SK-N-DZ (cell line): ENCODE results near the gene PPP1R12B. TPM values are rescaled to one million over a fixed set of nuclear protein-coding genes. Genes with fewer than 3 reads are reported as not detected.
A peak's percentile ranks its signal among the peaks of the same experiment; 100 is the strongest.

Experiments used
- DNase-seq: peaks from one replicate; pipeline ENCODE4 v3.0.0-alpha.2; 2015; ENCODE audit warnings: low spot score
- polyA plus RNA-seq, 2 experiments: library from polyadenylated mRNA; depleted of rRNA; stranded (reverse); fragments of >200 nt; gene quantifications; 2 replicates each; pipeline ENCODE4 v1.2.3, GENCODE V29; 2014

The PPP1R12B gene, protein sequence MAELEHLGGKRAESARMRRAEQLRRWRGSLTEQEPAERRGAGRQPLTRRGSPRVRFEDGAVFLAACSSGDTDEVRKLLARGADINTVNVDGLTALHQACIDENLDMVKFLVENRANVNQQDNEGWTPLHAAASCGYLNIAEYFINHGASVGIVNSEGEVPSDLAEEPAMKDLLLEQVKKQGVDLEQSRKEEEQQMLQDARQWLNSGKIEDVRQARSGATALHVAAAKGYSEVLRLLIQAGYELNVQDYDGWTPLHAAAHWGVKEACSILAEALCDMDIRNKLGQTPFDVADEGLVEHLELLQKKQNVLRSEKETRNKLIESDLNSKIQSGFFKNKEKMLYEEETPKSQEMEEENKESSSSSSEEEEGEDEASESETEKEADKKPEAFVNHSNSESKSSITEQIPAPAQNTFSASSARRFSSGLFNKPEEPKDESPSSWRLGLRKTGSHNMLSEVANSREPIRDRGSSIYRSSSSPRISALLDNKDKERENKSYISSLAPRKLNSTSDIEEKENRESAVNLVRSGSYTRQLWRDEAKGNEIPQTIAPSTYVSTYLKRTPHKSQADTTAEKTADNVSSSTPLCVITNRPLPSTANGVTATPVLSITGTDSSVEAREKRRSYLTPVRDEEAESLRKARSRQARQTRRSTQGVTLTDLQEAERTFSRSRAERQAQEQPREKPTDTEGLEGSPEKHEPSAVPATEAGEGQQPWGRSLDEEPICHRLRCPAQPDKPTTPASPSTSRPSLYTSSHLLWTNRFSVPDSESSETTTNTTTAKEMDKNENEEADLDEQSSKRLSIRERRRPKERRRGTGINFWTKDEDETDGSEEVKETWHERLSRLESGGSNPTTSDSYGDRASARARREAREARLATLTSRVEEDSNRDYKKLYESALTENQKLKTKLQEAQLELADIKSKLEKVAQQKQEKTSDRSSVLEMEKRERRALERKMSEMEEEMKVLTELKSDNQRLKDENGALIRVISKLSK
- polyA plus RNA-seq (2014; cell fraction: cytosol; rRNA removed) = 6.7 and 9.7 TPM in 2 replicates
- 4.5 and 8.5 TPM in 2 replicates for polyA plus RNA-seq (2014; cell fraction: nucleus; rRNA removed)

DNA sequence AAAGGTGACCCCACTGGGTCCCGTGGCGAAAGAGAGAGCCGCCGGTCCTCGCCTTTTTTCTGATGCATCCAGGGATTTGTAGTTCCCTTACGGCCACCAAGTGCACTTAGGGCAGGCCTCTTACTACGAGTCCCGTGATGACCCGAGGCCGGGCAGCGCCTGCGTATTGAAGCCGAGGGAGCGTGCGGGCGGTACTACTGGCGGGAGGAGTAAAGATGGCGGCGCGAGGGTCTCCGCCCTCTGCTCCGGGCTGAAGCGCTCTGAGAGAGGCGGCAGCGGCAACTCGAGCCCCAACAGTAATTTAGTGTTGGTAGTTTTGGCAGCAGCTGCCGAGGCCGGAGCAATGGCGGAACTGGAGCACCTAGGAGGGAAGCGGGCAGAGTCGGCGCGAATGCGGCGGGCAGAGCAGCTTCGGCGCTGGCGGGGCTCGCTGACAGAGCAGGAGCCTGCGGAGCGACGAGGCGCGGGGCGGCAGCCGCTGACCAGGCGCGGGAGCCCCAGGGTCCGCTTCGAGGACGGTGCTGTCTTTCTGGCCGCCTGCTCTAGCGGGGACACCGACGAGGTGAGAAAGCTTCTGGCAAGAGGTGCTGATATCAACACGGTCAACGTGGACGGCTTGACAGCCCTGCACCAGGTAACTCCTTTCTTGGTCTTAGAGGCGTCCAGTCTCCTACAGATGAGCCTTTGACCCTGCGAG is at the start of gene PPP1R12B:
Gene PPP1R12B (plus strand): TSS at position 191 of the 697 bp plus-strand sequence. CDS start 153 bp downstream, at position 344.
- peak; percentile 98 for DNase-seq

DNA sequence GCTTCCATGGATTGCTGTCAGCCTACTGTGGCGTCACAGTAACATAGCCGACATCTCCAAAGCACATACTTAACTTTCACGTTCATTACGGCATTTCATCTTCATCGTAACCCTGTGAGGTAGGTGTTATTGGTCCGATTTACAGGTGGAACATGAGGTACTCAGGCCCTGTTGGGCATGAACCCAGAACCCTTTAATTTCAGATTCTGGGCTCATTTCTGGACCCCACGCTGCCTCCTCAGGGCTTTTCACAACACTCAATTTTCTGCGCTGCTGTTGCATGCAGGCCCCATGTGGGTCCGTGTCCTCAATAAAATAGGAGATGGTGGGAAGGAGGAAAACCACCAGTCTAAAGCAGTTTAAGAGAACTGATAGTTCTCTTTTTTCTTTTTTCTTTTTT is 46.3 kb upstream of the PPP1R12B start:
- DNase-seq = no peak

DNA sequence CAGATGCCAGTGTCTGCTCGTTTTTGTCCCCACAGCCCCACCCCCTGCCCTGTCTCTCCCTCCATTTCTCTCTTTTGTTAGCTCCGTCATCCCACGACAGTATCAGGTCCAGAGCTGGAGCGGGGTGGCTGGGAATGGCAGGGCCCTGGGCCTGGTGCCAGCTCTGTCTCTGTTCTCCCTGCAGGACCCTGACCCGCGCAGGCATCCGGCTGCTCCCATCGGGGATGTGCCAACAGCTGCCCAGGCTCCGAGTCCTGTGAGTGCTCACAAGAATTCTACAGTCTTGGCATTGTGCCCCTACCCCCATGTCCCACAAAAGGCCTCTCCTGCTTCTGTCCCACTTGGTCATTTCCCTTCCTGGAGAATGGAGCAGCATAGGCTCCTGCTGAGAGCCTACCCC is 44.1 kb upstream of the PPP1R12B start:
- DNase-seq = no peak

DNA sequence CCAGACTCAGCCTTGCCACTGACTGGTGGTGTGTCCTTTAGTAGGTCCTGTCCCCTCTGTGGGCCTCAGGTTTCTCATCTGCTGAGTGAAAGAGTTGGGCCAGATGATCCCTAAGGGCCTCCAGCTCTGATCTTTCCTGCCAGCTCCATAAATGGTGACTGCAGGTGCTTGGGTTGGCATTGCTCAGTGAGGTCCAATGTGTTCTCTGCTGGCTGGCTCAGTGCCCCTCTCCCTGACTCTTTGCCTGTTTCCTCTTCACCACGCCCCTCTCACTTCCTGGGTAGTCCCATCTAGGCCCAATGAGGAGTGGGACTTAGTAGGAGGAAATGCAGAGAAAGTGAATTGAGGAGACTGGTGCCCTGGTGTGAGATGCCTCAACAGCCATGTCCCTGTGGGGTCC is 43.3 kb upstream of the PPP1R12B start:
- no peak for DNase-seq

DNA sequence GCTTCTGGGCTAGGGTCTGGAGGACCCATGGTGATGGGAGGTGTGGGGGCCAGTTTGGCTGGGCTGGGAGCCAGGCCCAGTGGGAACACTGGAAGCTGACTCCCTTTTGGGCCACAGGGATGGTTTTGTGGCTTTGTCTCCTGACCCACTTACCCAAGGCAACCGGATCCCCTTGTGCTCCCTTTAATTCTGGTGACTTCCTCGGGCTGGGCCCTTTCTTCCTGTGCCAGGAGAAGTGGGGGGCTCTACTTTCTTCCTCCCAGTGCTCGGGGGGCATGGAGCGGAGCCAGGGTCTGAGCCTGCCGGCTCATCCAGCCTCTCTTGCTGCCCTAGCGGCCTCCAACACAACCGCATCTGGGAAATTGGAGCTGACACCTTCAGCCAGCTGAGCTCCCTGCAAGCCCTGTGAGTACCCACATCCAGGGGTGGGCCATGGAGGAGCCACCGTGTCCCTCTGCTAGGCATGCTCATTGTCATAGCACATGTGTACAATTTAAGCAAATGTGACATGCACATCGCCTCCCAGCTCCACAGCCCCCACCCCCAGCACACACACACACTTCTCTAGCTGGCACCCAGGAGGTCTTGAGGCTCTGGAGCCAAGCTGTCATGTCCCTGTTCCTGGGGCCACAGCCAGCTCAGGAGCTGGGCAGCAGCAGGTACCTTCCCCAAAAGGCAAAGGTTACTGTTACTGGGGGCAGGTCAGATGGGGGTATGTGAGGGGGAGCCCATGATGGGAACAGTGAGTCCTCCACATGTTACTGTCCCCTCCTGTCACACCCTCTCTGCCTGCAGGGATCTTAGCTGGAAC is 41.8 kb upstream of the PPP1R12B start:
- DNase-seq = no peak

DNA sequence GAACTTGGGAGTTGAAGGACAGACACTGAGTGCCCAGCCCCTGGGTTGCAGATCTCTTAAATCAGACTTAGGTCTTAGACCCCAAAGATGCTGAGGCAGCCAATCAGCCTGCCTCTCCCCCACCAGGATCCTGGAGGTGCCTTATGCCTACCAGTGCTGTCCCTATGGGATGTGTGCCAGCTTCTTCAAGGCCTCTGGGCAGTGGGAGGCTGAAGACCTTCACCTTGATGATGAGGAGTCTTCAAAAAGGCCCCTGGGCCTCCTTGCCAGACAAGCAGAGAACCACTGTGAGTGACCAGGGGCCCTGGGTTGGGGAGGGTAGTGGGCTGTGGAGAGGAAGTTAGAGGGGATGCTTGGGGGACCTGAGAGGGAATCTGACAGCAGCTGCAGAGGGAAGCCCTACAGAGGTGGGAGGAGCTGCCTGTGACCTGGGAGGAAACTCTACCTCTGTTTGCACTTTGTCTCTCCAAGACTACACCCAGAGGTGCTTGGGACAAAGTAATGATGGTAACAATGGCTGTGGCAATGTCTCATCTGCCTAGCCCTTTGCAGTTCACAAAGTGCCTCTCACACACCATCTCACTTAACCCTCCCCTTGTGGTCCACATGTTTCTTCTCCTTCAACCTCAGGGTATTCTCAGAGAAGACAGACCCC is 38.3 kb upstream of the PPP1R12B start:
- DNase-seq = no peak

DNA sequence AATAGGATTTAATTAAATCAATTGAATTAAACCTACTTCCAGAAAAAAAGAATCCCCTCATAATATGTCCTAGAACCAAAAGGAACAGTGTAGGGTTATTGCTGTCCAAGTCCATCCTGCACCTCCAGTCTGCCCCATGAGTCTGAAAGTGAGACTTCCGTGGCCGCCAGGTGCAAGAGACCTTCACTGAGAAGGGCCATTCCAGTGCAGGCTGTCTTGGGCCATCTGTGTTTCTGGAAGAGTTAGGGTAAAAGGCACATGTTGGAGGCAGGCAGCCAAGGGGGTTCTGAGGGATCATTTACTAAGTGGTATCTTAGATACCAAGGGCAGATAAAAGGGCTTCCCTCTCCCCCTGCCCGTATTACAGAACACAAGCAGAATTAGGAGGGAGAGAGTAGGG is 37.8 kb upstream of the PPP1R12B start:
- no peak for DNase-seq

DNA sequence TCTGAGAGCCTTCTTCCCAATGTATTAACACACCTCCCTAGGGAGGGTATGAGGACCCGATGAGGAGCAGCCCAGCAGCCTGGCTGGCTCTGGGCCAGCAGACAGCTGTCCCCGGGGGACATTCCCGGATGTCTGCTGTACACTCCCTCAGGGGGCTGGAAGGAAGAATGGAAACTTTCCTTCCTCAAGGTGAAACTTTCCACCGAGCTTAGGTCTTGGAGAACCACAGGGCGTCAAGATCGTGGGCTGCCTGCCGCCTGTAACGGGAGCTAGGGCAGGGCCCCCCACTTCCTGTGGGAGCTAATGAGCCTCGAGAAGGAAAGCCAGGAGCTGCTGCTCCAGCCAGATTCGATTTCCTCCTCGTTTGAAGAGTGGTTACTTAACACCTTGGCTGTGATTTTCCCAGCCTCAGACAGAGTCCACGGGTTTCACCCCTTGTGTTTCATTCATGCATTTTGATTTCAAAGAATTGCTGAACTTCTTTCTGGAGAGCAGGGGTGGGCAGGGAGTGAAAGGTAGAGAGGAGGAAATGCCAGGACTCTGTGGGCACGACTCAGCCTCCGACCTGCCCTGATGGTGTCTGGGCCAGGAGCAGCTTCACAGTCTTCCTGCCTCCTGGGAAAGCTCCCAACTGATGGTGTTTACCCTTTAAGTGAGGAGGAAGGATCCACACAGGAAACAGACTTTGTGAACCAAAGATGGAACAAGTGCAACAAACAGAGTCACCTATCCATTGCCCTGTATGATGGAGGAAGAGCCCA is 36.4 kb upstream of the PPP1R12B start:
- no peak for DNase-seq

DNA sequence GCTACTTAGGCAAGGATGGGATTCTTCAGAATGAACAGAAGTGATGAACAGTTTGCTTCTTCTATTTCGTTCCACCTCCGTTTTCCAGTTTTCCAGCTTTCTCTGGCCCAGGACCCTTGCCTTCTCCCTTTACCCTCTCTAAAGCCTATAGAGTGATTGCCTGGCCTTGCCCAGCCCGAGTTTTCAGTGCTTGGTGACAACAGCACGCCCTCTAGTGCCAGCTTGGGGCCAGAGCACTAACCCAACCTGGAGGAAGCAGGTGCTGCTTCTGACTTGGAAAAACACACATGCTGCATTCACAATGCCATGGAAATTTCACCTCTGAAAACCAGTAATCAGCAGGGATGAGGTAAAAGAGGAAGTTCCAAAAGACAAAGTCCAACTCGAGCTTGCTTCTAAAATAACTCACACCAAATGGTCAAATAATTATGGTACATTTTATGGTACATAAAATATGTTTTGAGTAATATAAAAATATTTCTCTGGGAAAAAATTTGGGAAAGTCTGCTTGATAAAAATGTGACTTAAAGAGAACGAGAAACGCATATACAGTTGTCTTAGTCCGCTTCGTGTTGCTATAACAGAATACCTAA is 32.8 kb upstream of the PPP1R12B start:
- DNase-seq = peak; percentile 74

DNA sequence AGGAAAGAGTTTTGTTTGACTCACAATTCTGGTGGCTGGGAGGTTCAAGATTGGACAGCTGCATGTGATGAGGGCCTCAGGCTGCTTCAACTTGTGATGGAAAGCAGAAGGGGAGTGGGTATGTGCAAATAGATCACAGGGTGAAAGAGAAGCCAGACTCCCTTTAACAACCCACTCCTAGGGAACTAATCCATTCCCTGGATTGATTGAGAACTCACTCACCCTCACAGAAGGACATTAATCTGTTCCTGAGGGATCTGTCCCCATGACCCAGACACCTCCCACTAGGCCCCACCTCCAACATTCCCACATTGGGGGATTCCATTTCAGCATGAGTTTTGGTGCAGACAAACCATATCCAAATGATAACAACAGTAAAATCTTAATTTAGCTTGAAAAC is 32.3 kb upstream of the PPP1R12B start:
- DNase-seq = no peak

DNA sequence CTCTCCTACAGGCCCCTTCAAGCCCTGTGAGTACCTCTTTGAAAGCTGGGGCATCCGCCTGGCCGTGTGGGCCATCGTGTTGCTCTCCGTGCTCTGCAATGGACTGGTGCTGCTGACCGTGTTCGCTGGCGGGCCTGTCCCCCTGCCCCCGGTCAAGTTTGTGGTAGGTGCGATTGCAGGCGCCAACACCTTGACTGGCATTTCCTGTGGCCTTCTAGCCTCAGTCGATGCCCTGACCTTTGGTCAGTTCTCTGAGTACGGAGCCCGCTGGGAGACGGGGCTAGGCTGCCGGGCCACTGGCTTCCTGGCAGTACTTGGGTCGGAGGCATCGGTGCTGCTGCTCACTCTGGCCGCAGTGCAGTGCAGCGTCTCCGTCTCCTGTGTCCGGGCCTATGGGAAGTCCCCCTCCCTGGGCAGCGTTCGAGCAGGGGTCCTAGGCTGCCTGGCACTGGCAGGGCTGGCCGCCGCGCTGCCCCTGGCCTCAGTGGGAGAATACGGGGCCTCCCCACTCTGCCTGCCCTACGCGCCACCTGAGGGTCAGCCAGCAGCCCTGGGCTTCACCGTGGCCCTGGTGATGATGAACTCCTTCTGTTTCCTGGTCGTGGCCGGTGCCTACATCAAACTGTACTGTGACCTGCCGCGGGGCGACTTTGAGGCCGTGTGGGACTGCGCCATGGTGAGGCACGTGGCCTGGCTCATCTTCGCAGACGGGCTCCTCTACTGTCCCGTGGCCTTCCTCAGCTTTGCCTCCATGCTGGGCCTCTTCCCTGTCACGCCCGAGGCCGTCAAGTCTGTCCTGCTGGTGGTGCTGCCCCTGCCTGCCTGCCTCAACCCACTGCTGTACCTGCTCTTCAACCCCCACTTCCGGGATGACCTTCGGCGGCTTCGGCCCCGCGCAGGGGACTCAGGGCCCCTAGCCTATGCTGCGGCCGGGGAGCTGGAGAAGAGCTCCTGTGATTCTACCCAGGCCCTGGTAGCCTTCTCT is 30.3 kb upstream of the PPP1R12B start:
- DNase-seq = no peak

DNA sequence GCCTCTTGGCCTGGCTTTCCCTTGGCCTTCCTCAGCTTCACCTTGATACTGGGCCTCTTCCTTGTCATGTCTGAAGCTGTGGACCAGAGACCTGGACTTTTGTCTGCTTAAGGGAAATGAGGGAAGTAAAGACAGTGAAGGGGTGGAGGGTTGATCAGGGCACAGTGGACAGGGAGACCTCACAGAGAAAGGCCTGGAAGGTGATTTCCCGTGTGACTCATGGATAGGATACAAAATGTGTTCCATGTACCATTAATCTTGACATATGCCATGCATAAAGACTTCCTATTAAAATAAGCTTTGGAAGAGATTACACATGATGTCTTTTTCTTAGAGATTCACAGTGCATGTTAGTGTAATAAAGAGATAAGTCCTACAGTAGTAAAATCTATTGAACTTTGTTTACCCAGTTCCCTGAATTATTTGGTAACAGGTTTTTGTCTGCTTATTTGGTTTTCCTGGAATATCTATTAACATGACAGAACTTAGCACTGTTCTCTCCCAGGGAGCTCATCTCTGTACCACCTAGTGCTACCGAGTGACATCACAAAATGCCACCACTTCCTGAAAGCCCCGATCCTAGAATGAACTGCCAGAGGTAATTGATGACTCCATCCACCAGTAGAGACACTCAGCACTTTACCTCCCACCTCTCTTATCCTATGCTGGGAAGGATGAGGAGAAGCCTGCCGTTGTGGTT is 29.0 kb upstream of the PPP1R12B start:
- DNase-seq = no peak

DNA sequence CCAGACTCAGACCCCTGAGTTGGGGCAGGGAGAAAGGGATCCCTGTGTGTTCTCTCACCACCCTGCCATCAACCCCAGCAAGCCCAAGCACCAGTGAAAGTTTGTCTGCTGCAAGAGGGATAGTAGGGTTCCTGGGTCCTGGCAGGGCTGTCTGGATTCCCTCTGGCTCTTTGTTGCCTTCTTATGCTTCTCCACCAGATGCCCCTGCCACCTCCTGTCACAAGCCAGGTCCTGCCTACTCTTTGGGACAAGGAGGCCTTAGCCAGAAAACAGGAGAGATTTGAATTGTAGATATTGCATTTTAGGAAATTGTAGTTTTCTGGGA is 28.5 kb upstream of the PPP1R12B start:
- DNase-seq = no peak

DNA sequence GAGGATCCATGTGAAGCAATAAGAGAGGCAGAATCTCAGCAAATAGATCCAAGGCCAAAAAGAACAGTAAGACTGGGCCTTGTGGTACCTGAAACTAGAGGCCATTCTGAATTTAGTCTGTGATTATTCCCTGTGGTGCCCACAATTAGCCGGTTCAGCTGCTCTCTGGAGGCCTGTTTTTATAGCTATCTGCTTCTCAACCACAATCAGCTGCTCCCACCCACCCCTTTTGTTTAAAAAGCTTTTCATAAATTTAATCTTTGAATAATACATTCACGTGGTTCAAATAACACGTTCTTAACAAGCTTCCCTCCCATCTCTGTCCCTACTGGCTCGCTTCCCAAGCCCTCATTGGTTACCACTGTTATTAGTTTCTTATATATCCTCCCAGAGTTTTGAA is 24.8 kb upstream of the PPP1R12B start:
- DNase-seq = no peak

DNA sequence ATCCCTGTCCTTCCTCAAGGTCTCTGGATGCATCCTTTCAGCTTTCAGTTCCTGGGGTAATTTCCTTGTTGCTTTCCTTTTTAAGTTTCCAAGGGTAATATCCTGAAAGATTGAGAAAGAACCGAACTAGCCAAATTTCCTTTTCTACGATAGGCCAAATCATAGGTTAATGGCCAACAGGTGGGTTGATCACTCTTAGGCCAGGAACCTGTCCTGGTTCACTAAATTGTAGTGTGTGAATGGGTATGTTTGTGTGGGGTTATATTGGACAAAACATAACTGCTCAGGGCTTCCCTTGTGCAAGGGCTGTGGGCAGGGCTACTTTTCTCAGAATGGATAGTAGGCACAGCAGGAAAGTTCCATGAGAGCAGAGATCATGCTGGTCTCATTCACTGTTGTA is 23.9 kb upstream of the PPP1R12B start:
- no peak for DNase-seq

DNA sequence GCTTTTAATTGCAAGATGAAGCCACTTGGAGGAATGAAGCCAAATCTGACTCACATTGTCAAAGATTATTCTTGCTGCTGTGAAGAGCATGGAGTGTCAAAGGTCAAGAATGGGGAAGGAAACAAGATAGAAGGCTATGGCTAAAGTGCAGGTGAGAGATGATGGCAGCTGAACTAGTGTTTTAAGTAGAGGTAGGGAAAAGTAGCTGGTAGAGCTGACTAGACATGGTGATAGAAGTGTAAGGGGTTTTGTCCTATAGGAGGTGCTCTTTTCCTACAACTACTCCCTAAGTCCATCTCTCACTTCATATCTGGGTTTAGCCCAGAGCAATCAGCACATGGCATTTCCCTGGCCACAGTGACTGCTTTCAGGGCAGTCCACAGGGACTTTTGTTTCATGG is 18.6 kb upstream of the PPP1R12B start:
- DNase-seq = no peak

DNA sequence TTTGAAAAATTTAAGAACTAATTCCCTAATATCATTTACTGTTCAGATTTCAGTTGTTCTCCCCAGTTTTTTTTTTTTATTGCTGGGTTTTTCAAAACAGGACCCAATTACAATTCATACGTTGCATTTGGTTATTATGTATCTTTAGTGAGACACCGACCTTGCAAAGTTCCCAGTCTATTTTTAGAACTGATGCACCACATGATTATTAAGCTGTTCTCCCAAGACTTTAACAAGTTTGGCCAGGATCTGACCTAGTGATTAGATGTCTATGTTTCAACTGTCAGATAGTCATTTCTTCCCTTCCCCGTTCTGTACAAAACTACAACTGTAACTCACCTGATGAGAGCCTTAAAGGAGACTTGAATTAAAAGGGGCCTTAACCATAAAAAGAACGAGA is 14.6 kb upstream of the PPP1R12B start:
- DNase-seq = no peak
